Activated naive CD8-positive, alpha-beta T cell treated with anti-CD3 and anti-CD28 coated beads, Interleukin-2, amount 10 ng/mL, durations not matched to agents 7 days and 5 days (primary cell): ENCODE data around the gene FGD6. TPM values are rescaled to one million over a fixed set of nuclear protein-coding genes. Genes with fewer than 3 reads are reported as not detected.

ENCODE experiments used
- ATAC-seq: fragments of 150-1000 bp; cut with Tn5 transposase; one replicate; pipeline ENCODE4 v1.10.0; 2021; ENCODE audit warnings: low read depth, moderate library complexity
- POLR2A ChIA-PET: fragments of 350-600 bp; sonication (Branson Sonifier 250); formaldehyde crosslinking; loops from one replicate; lab custom pipeline; 2021; ENCODE audit warnings: antibody characterized with exemption; lab: Charles Lee
- DNase-seq: peaks from one replicate; pipeline ENCODE4 v3.0.0; 2021
- H3K27ac Mint-ChIP-seq: one replicate; pipeline ENCODE4 v1.8.0; 2022; ENCODE audit warnings: mild to moderate bottlenecking, mixed read lengths
- H3K27me3 Mint-ChIP-seq: one replicate; pipeline ENCODE4 v1.8.0; 2022; ENCODE audit warnings: mild to moderate bottlenecking, moderate library complexity, mixed read lengths
- H3K36me3 Mint-ChIP-seq: one replicate; pipeline ENCODE4 v1.8.0; 2021; ENCODE audit warnings: mild to moderate bottlenecking, mixed read lengths
- H3K4me1 Mint-ChIP-seq: one replicate; pipeline ENCODE4 v1.8.0; 2021; ENCODE audit warnings: mixed read lengths
- H3K4me3 Mint-ChIP-seq: one replicate; pipeline ENCODE4 v1.8.0; 2022; ENCODE audit warnings: mild to moderate bottlenecking, moderate library complexity, mixed read lengths
- H3K9me3 Mint-ChIP-seq: one replicate; pipeline ENCODE4 v1.8.0; 2021; ENCODE audit warnings: mixed read lengths
- total RNA-seq, 2 experiments: library from RNA; stranded (reverse); gene quantifications; one replicate each; pipeline ENCODE4 v1.2.3, GENCODE V29; 2021

The FGD6 gene
- total RNA-seq, 2 experiments from 2014 or later: 0.45 to 0.64 TPM

DNA sequence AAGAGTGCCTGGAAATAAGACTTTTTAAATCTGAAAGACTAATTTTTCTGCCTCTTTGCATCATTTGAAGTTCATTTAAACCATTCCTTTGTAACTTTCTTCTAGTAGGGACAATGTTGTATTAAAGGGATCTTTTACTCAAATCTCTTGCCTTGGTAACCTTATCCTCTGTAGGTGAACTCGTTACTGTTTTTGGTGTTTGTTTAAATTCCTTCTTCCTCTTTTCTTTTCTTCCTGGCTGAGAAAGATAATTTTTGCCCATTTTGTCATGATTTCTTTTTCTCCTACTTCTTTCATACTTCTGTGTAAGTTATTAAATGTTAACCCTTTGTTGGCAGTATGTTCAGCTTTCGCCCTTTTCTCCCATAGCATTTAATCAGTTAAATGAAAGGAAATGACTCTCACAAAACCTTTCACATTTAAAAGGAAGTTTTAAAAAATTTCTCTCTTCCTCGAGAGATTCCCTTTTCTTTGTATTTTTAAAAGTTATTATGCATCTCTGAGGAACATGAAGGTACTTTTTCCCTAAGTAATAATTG is 10.6 kb upstream of the FGD6 start:
- POLR2A ChIA-PET: no interaction called here
- Mint-ChIP-seq H3K9me3 (no peaks in the 10 kb centered on the region), H3K27me3 (no peaks in the 10 kb centered on the region), H3K4me1 (peaks cover 6% of the 10 kb centered on the region), H3K27ac (no peak overlapping the region), H3K36me3 (peaks cover 19% of the 10 kb centered on the region), H3K4me3 (no peak overlapping the region)
- no peak for ATAC-seq
- DNase-seq: no peak

DNA sequence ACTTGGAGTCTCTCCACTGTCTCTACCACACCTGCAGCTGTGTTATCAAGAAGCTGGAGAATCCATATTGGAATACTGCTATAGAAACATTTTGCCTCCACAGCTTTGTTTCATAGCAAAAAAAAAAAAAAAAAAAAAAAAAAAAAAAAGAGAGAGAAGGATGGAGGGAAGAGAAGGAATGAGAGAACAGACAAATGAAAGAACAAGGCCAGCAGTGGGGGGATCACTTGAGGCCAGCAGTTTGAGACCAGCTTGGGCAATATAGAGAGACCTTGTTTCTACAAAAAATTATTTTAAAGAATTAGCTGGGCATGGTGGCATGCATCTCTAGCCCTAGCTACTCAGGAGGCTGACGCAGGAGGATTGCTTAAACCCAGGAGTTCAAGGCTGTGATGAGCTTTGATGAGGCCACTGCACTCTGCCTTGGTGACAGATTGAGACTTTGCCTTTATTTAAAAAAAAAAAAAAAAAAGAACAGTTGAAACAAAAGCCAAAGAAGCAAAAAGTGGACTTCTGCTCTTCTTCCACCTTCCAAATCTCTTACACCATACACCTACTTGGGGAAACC is 8.5 kb upstream of the FGD6 start:
- Mint-ChIP-seq H3K4me1 (peaks cover 4% of the 10 kb centered on the region), H3K27me3 (no peaks in the 10 kb centered on the region), H3K36me3 (peaks cover 18% of the 10 kb centered on the region), H3K27ac (no peak overlapping the region), H3K9me3 (no peaks in the 10 kb centered on the region), H3K4me3 (no peak overlapping the region)
- DNase-seq: no peak
- no peak for ATAC-seq
- POLR2A ChIA-PET: interaction anchor here (0.6 to 0.7 kb wide), 2 partner anchors 21 to 195 kb away, joined by 3 read pairs; no protein-coding TSS in a partner anchor

DNA sequence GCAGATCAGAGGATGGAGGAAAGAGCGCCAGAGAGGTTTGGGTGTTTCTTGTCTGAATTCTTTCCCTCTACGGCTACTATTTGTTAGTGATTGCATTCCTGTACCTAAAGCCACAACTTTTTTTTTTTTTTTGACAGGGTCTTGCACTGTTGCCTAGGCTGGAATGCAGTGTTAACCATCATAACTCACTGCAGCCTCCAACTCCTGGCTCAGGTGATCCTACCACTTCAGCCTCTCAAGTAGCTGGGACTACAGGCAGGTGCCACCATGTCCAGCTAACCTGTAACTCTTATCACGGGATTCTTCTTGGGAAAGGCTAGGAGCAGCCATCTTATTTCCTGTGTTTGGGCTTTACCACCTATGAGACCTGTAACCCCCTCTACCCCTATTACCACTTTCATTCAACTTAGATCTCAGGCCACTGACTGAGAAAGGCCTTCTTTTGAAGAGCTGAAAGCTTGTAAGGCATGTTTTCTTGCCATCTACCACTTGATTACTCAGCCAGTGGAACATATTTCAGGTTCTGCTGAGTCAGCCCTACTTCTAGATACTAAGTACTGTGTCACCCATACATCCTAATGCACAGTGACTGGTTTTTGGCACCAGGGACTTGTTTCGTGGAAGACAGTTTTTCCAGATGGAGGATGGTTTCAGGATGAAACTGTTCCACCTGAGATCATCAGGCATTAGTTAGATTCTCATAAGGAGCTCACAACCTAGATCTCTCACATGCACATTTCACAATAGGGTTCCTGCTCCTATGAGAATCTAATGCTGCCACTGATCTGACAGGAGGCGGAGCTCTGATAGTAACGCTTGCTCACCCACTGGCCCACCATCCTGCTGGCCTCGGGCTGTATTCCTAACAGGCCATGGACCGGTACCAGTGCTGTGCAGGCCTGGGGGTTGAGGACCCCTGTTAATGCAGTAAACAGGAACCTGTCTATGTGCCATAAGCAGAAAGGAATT is 7.2 kb upstream of the FGD6 start:
- no peak for DNase-seq
- peaks cover 10% of the 10 kb centered on the region for H3K4me1 Mint-ChIP-seq
- POLR2A ChIA-PET: no interaction called here
- peaks cover 18% of the 10 kb centered on the region for H3K36me3 Mint-ChIP-seq
- no peaks in the 10 kb centered on the region for H3K27me3 Mint-ChIP-seq
- no peak overlapping the region for H3K27ac Mint-ChIP-seq
- H3K4me3 Mint-ChIP-seq: no peak overlapping the region
- ATAC-seq: no peak
- H3K9me3 Mint-ChIP-seq: no peaks in the 10 kb centered on the region

GRCh38 chr12:95220726-95221125 is 3.5 kb upstream of the FGD6 start:
- POLR2A ChIA-PET: no interaction called here
- ATAC-seq (no peak), DNase-seq (no peak)
- Mint-ChIP-seq H3K27ac (no peak overlapping the region), H3K27me3 (peaks cover 3% of the 10 kb centered on the region), H3K36me3 (peaks cover 16% of the 10 kb centered on the region), H3K4me1 (peaks cover 18% of the 10 kb centered on the region), H3K4me3 (no peak overlapping the region), H3K9me3 (no peaks in the 10 kb centered on the region)

DNA sequence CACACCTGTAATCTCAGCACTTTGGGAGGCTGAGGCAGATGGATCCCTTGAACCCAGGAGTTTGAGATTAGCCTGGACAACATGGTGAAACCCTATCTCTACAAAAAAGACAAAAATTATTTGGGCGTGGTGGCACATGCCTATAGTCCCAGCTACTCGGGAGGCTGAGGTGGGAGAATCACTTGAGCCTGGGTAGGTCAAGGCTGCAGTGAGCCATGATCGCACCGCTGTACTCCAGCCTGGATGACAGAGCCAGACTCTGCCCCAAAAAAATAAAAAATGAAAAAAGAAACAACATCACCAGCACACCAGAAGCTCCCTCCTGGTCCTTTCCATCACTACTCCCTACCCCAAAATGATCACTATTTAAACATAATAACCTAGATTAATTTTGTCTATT is 2.9 kb upstream of the FGD6 start:
- peaks cover 12% of the 10 kb centered on the region for H3K36me3 Mint-ChIP-seq
- DNase-seq (no peak), ATAC-seq (no peak)
- H3K27me3 Mint-ChIP-seq: peaks cover 8% of the 10 kb centered on the region
- H3K27ac Mint-ChIP-seq: no peak overlapping the region
- no peaks in the 10 kb centered on the region for H3K9me3 Mint-ChIP-seq
- POLR2A ChIA-PET: interaction anchor here (0.6 kb wide), 1 partner anchor 44 kb away, joined by 3 read pairs; no protein-coding TSS in a partner anchor
- no peak overlapping the region for H3K4me3 Mint-ChIP-seq
- peaks cover 18% of the 10 kb centered on the region for H3K4me1 Mint-ChIP-seq

DNA sequence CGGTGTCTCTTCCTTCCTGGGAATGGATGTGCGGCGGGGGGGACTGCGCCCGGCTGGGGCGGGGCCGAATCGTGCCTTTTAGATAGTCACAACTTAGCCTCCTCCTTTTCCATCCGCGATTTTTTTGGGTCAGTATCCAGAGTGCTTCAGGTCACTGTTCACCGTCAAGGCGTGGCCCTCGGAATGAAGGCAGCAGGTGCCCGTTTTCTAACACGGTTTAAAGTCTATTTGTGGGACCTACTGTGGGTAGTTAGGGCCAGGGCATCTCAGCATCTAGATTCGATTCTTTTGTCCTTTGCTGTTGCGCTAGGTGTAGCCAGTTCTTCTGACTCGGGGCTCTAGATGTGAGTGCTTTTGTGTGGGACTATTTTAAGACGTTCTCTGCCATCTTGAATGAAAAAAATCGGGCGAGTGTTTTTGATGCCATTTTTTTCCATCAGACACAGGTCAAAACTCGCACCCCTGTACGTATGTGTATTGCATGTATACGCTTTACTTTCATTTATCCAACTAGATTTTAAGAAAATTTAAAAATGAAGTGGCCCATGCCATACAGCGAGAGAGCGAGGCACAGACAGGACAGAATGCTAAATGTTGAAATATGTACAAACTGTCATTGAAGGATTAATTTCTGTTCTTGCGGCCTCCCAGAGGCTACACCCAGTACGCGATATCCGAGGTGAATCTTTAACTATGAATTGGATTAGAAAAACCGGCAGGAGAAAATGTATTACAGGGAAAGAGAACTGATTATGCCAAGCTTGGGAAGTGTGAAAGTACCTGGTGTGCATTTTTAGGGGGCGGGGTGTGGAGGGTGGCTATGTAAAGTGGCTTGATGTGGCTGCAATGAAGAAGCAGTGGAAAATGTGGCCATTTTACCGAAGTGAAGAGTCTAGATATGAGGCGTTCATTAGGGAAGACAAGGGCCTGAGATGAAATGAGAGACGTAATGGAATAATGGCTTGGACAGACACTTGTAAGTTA is 1.2 kb upstream of the FGD6 start:
- H3K9me3 Mint-ChIP-seq: no peaks in the 10 kb centered on the region
- POLR2A ChIA-PET: interaction anchor here (0.6 to 2.5 kb wide), 4 partner anchors 16 to 265 kb away, joined by 3 to 13 read pairs (median 4); partner anchors contain the start of gene METAP2
- H3K4me3 Mint-ChIP-seq: peak overlapping the region; percentile 93
- H3K27ac Mint-ChIP-seq: peak overlapping the region; percentile 95
- peaks cover 2% of the 10 kb centered on the region for H3K36me3 Mint-ChIP-seq
- ATAC-seq: no peak
- peaks cover 16% of the 10 kb centered on the region for H3K4me1 Mint-ChIP-seq
- no peak for DNase-seq
- peaks cover 9% of the 10 kb centered on the region for H3K27me3 Mint-ChIP-seq

DNA sequence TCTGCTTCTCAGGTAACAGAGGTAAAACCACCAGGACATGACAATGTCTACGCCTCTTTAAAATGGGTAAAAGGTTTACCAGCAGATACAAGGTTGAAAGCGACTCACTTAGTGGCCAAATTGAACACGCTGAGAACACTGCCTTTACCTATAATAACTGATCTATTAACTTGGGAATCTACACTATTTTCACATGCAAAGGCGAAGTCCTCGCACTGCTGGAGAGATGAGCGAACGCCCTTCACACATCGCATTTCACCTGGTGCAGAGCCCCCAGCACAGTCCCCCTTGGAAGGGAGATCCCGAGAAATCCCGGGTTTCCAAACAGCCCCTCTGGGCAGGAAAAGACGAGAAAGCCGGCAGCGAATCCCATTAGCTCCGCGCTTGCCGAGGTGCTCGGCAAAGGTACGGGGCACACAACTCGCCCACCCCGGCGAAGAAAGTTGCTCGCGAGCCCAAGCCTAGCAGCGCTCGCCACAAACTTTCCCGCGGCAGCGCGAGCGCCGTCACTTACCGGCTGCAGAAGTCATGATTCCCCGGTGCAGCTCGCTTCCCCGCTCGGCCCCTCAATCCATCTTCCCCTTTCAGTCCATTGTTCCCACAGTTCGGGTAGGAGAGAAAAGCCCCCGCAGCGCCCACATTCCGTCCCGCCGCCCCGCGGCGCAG is 423 bp downstream of the FGD6 start:
- Mint-ChIP-seq H3K4me3 (peak overlapping the region; percentile 93), H3K4me1 (peaks cover 16% of the 10 kb centered on the region), H3K9me3 (no peaks in the 10 kb centered on the region), H3K27me3 (peaks cover 9% of the 10 kb centered on the region), H3K27ac (peak overlapping the region; percentile 86), H3K36me3 (peaks cover 2% of the 10 kb centered on the region)
- POLR2A ChIA-PET: interaction anchor here (1.0 to 2.5 kb wide), 4 partner anchors 99 to 318 kb away, joined by 3 to 13 read pairs (median 6); partner anchors contain the start of gene METAP2
- ATAC-seq (peak; percentile 11), DNase-seq (no peak)

DNA sequence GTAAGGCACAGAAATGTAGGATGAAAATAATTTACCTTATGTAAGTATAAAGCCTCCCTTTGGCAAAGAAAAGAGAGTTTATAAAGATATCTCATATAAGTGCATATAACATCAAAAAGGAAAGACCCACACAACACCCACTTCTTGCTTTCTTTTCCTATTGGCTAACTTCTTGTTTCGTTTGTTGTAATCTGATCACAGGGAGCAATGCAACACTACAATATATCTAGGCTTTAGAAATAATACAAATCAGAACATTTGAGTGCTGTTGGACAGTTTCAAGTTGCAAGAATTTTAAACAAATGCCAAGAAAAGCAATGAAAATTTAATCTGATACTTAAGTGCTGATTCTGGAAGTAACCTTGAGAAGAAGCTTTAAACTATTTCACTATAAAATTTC is 1.3 kb downstream of the FGD6 start:
- no peak overlapping the region for H3K27ac Mint-ChIP-seq
- H3K36me3 Mint-ChIP-seq: peaks cover 1% of the 10 kb centered on the region
- H3K4me1 Mint-ChIP-seq: peaks cover 16% of the 10 kb centered on the region
- H3K9me3 Mint-ChIP-seq: no peaks in the 10 kb centered on the region
- POLR2A ChIA-PET: interaction anchor here (1.0 kb wide), 1 partner anchor 319 kb away, joined by 7 read pairs; no protein-coding TSS in a partner anchor
- H3K27me3 Mint-ChIP-seq: peaks cover 12% of the 10 kb centered on the region
- DNase-seq (no peak), ATAC-seq (no peak)
- peak overlapping the region; percentile 93 for H3K4me3 Mint-ChIP-seq

DNA sequence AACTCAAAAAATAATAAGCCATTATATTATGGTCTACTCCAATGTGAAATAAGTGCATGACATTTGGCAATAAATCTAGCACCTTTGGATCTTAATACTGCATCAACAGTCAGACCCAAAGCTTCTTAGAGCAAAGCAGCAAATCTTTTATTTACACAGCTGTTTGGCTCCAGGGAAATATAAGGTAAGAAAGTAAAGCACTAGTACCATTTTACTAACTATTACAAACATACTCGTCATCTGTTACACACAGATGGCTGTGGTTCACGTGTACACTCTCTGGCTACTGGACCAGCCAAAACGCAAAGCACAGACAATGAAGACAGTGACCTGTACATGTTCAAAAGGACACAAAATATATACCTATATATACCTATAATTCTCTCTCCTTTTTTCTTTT is 2.8 kb downstream of the FGD6 start:
- ATAC-seq (no peak), DNase-seq (no peak)
- Mint-ChIP-seq H3K27me3 (peaks cover 12% of the 10 kb centered on the region), H3K4me1 (peaks cover 10% of the 10 kb centered on the region), H3K4me3 (no peak overlapping the region), H3K27ac (no peak overlapping the region), H3K9me3 (no peaks in the 10 kb centered on the region), H3K36me3 (no peaks in the 10 kb centered on the region)
- POLR2A ChIA-PET: no interaction called here

- no peaks in the 10 kb centered on the region for H3K9me3 Mint-ChIP-seq
Observed at GRCh38 chr12:95213928-95214327, 3.3 kb downstream of the FGD6 start.

DNA sequence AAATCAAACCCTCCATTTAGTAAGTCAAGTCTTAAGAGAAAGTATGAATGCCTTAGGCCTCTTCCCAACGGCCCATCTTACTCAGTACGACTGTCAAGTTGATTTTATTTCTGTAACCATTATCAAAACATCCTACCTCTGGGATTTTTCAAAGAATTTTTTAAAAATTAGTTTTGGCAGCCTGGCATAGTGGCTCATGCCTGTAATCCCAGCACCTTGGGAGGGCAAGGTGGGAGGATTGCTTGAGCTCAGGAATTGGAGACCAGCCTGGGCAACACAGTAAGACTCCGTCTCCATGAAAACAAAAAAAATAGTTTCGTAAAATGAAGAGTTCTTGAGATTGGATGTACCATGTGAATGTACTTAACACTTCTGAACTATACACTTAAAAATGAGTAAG is 4.1 kb downstream of the FGD6 start:
- Mint-ChIP-seq H3K27me3 (peaks cover 18% of the 10 kb centered on the region), H3K9me3 (no peaks in the 10 kb centered on the region), H3K4me3 (no peak overlapping the region), H3K36me3 (no peaks in the 10 kb centered on the region), H3K4me1 (peaks cover 8% of the 10 kb centered on the region), H3K27ac (no peak overlapping the region)
- no peak for ATAC-seq
- no peak for DNase-seq
- POLR2A ChIA-PET: no interaction called here

More at GRCh38 chr12:95213928-95214327, 3.3 kb downstream of the FGD6 start:
- no peaks in the 10 kb centered on the region for H3K36me3 Mint-ChIP-seq
- ATAC-seq: no peak
- DNase-seq: no peak
- POLR2A ChIA-PET: no interaction called here
- no peak overlapping the region for H3K27ac Mint-ChIP-seq
- no peak overlapping the region for H3K4me3 Mint-ChIP-seq
- peaks cover 17% of the 10 kb centered on the region for H3K27me3 Mint-ChIP-seq
- H3K4me1 Mint-ChIP-seq: peaks cover 9% of the 10 kb centered on the region

GRCh38 chr12:95212586-95212985 is 4.7 kb downstream of the FGD6 start:
- ATAC-seq (no peak), DNase-seq (no peak)
- peaks cover 8% of the 10 kb centered on the region for H3K4me1 Mint-ChIP-seq
- POLR2A ChIA-PET: no interaction called here
- H3K9me3 Mint-ChIP-seq: no peaks in the 10 kb centered on the region
- H3K4me3 Mint-ChIP-seq: no peak overlapping the region
- no peak overlapping the region for H3K27ac Mint-ChIP-seq
- no peaks in the 10 kb centered on the region for H3K36me3 Mint-ChIP-seq
- H3K27me3 Mint-ChIP-seq: peaks cover 18% of the 10 kb centered on the region
